ENCODE measurements around the gene ZKSCAN7.

ZKSCAN7 gene

DNA sequence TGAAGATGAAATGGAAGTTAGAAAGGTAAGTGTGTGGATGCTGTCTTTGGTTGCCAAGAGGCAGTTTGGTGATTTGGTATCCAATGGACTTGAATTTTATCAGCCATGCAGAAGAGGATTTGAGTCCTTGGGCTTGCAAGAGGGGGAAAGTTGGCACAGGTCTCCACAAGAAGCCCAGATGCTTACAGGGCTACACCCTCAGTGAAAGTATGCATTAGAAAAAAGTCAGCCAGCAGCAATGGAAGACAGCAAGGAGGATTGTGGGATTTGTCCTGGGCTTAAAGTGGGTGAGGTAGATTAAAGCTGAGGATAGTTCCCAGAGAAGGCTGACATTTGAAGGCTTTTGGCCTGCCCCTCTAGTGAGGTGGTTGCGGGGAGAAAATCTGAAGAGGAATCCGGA lies 46.8 kb downstream of the ZKSCAN7 start:
- Histone ChIP-seq H3K4me3 (no peak overlapping the region), H3K27me3 (no peaks in the 10 kb centered on the region), H3K9ac (no peak overlapping the region), H3K36me3 (no peaks in the 10 kb centered on the region), H4K20me1 (no peaks in the 10 kb centered on the region), H3K4me1 (no peaks in the 10 kb centered on the region), H3K27ac (no peak overlapping the region), H3K9me3 (no peaks in the 10 kb centered on the region), H3K4me2 (no peak overlapping the region)
- TF ChIP-seq Cebpa-rat (IDR thresholded peaks at IDR 0.05) = no peak

GRCh38 chr3:44612678-44613077 lies 57.7 kb downstream of the ZKSCAN7 start:
- no peak overlapping the region for H3K27ac ChIP-seq
- H3K9me3 ChIP-seq = 0 out of 2 replicates have a peak, but pooled peaks cover 6% of the 10 kb centered on the region
- H3K4me2 ChIP-seq = no peak overlapping the region
- no peaks in the 10 kb centered on the region for H3K27me3 ChIP-seq
- no peak overlapping the region for H3K9ac ChIP-seq
- H3K4me1 ChIP-seq = no peaks in the 10 kb centered on the region
- no peaks in the 10 kb centered on the region for H3K36me3 ChIP-seq
- no peak for TF ChIP-seq Cebpa-rat (IDR thresholded peaks at IDR 0.05)
- no peaks in the 10 kb centered on the region for H4K20me1 ChIP-seq
- H3K4me3 ChIP-seq = no peak overlapping the region

Data from BLaER1 (cell line).